Activated CD4-positive, alpha-beta T cell treated with anti-CD3 and anti-CD28 coated beads, Interleukin-2, amount 50 U/mL, for 1 hour (primary cell): ENCODE measurements around the gene SUN5.
"Not testable (repeated sequence)": the region's sequence is repeated elsewhere in the genome, so short reads cannot be mapped to it uniquely, and the experiment has no call there.

Experiments
- DNase-seq: peaks from one replicate; pipeline ENCODE4 v3.0.0-alpha.2; 2020

Gene SUN5

GRCh38 chr20:33004141-33004751 is at the start of gene SUN5:
SUN5 (minus strand) TSS chr20:33004433; CDS start chr20:33004340, 93 bp downstream.
- DNase-seq, result no peak

- no peak for DNase-seq
Observed at GRCh38 chr20:33053291-33054106, 49.3 kb upstream of the SUN5 start, which contains the start of gene BPIFB3. BPIFB3 (plus strand) TSS chr20:33053903; CDS start chr20:33055436, 1,533 bp downstream.

GRCh38 chr20:33051333-33051732 is 47.1 kb upstream of the SUN5 start:
- DNase-seq, result no peak

GRCh38 chr20:33046412-33046811 is 42.2 kb upstream of the SUN5 start:
- no peak for DNase-seq

GRCh38 chr20:33045129-33045721 is 41.0 kb upstream of the SUN5 start:
- not testable (repeated sequence) for DNase-seq

GRCh38 chr20:33043731-33044181 is 39.5 kb upstream of the SUN5 start:
- no peak for DNase-seq

GRCh38 chr20:33042983-33043730 is 38.9 kb upstream of the SUN5 start:
- DNase-seq, result no peak

GRCh38 chr20:33042430-33042829 is 38.2 kb upstream of the SUN5 start:
- no peak for DNase-seq

GRCh38 chr20:33038243-33038642 is 34.0 kb upstream of the SUN5 start:
- DNase-seq, result no peak

GRCh38 chr20:33037456-33037855 is 33.2 kb upstream of the SUN5 start:
- DNase-seq, result no peak

- DNase-seq, result no peak
Observed at GRCh38 chr20:33034901-33035492, 30.8 kb upstream of the SUN5 start.

- DNase-seq, result no peak
Observed at GRCh38 chr20:33034115-33034514, 29.9 kb upstream of the SUN5 start.

- DNase-seq, result no peak
Observed at GRCh38 chr20:33033381-33033780, 29.1 kb upstream of the SUN5 start.

- DNase-seq, result no peak
Observed at GRCh38 chr20:33032555-33032954, 28.3 kb upstream of the SUN5 start.

GRCh38 chr20:33031531-33031930 is 27.3 kb upstream of the SUN5 start, which contains the start of gene BPIFB6:
BPIFB6 (plus strand) TSS chr20:33031648; CDS start chr20:33031648, 0 bp downstream.
- DNase-seq, result no peak

- no peak for DNase-seq
Observed at GRCh38 chr20:33030569-33030968, 26.3 kb upstream of the SUN5 start.

GRCh38 chr20:33030076-33030475 is 25.8 kb upstream of the SUN5 start:
- no peak for DNase-seq

- no peak for DNase-seq
Observed at GRCh38 chr20:33028875-33029274, 24.6 kb upstream of the SUN5 start.

GRCh38 chr20:33027769-33028751 is 23.8 kb upstream of the SUN5 start:
- no peak for DNase-seq

- DNase-seq, result no peak
Observed at GRCh38 chr20:33026779-33027759, 22.8 kb upstream of the SUN5 start.
